Adrenal gland (tissue), 5 donors: ENCODE results near the gene LIPC.

Experiments used
- POLR2A ChIP-seq, 2 donors: fragments of 450-650 bp; IDR thresholded peaks; one replicate each; pipeline ENCODE4 v1.6.1; 2017; ENCODE audit warnings: antibody characterized with exemption in 2 of 2, mild to moderate bottlenecking in 2 of 2, moderate library complexity in 1 of 2
- TF ChIP-seq, protein P1 (sequence below), 6 experiments: fragments of 450-650 bp in 4 of 6; fragments of 200-600 bp in 2 of 6; sonication (generic) in 1 of 6; IDR thresholded peaks; 1 replicate in 5 of 6; 2 replicates in 1 of 6; pipeline versions ENCODE4 v1.5.1 to v1.8.0; 2016 to 2021; ENCODE audit warnings: antibody characterized with exemption in 6 of 6, mild to moderate bottlenecking in 2 of 6, moderate library complexity in 1 of 6
- donor health status: DM: no; HTN: no; CAD: no.

DNA sequence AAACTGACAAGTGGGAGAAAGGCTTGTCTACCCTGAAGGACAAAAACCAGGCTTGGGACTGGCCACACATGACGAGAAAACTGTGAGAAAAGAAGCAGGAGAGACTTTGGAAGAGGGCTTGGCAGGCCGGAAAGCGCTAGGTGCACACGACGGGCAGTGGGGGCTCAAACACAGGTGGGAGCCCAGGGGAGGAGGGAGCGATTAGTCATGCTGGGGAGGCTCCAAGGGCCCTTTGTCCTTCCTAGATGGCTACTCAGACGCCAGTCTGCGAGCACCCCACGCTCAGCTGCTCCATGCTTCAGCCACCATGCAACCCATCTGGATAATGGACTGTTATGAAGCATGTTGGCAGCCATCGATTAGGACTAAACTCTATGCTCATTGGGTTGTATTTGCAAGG lies 17.1 kb downstream of the LIPC start:
- TF ChIP-seq, protein P1, sequence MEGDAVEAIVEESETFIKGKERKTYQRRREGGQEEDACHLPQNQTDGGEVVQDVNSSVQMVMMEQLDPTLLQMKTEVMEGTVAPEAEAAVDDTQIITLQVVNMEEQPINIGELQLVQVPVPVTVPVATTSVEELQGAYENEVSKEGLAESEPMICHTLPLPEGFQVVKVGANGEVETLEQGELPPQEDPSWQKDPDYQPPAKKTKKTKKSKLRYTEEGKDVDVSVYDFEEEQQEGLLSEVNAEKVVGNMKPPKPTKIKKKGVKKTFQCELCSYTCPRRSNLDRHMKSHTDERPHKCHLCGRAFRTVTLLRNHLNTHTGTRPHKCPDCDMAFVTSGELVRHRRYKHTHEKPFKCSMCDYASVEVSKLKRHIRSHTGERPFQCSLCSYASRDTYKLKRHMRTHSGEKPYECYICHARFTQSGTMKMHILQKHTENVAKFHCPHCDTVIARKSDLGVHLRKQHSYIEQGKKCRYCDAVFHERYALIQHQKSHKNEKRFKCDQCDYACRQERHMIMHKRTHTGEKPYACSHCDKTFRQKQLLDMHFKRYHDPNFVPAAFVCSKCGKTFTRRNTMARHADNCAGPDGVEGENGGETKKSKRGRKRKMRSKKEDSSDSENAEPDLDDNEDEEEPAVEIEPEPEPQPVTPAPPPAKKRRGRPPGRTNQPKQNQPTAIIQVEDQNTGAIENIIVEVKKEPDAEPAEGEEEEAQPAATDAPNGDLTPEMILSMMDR (IDR thresholded peaks at IDR 0.05): no peak
- no peak for TF ChIP-seq POLR2A (IDR thresholded peaks at IDR 0.05)
